ENCODE data around the gene SLFN11.

DNA sequence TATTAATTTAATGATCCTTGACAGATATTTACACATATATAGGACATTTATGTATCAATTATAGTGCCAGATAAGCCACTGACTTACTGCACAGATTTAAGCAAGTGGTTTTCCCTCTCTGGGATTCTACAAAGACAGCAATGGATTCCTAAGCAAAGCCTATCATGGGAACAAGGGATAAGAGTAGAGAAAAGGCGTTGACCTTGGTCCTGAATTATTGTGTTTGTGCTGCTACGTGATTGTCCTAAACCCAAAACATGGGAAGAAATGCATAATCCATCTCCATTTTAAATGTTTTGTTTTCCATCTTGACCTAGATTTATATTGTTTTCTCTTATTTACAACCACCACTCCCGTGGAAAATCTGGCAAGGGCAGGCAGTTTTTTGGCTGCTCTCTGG lies 14.0 kb downstream of the SLFN11 start:
- TF ChIP-seq, protein P1, sequence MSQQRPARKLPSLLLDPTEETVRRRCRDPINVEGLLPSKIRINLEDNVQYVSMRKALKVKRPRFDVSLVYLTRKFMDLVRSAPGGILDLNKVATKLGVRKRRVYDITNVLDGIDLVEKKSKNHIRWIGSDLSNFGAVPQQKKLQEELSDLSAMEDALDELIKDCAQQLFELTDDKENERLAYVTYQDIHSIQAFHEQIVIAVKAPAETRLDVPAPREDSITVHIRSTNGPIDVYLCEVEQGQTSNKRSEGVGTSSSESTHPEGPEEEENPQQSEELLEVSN (IDR thresholded peaks at IDR 0.05) = no peak
- TF ChIP-seq SP1 (IDR thresholded peaks at IDR 0.05; ENCODE audit: low read depth, low read length) = no peak
- TF ChIP-seq, protein P2, sequence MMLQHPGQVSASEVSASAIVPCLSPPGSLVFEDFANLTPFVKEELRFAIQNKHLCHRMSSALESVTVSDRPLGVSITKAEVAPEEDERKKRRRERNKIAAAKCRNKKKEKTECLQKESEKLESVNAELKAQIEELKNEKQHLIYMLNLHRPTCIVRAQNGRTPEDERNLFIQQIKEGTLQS (IDR thresholded peaks at IDR 0.05; ENCODE audit: insufficient read depth, low read depth, low read length) = no peak
- TF ChIP-seq HDAC2 (IDR thresholded peaks at IDR 0.05; ENCODE audit: borderline replicate concordance in 1 of 2, low read depth in 2 of 2, low read length in 2 of 2) = no peak
- TF ChIP-seq, protein P3, sequence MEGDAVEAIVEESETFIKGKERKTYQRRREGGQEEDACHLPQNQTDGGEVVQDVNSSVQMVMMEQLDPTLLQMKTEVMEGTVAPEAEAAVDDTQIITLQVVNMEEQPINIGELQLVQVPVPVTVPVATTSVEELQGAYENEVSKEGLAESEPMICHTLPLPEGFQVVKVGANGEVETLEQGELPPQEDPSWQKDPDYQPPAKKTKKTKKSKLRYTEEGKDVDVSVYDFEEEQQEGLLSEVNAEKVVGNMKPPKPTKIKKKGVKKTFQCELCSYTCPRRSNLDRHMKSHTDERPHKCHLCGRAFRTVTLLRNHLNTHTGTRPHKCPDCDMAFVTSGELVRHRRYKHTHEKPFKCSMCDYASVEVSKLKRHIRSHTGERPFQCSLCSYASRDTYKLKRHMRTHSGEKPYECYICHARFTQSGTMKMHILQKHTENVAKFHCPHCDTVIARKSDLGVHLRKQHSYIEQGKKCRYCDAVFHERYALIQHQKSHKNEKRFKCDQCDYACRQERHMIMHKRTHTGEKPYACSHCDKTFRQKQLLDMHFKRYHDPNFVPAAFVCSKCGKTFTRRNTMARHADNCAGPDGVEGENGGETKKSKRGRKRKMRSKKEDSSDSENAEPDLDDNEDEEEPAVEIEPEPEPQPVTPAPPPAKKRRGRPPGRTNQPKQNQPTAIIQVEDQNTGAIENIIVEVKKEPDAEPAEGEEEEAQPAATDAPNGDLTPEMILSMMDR (IDR thresholded peaks at IDR 0.05; ENCODE audit: control extremely low read depth in 1 of 3, insufficient read depth in 1 of 3, low read depth in 1 of 3, low read length in 3 of 3) = no peak
- TF ChIP-seq CHD2 (IDR thresholded peaks at IDR 0.05; ENCODE audit: low read length) = no peak
- no peak for TF ChIP-seq RNF2 (IDR thresholded peaks at IDR 0.05; ENCODE audit: borderline replicate concordance, low read depth, low read length, missing control alignments, poor library complexity, severe bottlenecking)
- TF ChIP-seq EZH2 (IDR thresholded peaks at IDR 0.05; ENCODE audit: low read depth, low read length, severe bottlenecking) = no peak
- TF ChIP-seq POLR2A (IDR thresholded peaks at IDR 0.05; ENCODE audit: control extremely low read depth in 1 of 2, low read depth in 2 of 2, low read length in 2 of 2) = no peak
- no peak for TF ChIP-seq NRF1 (IDR thresholded peaks at IDR 0.05; ENCODE audit: low read depth, low read length)
- no peak for TF ChIP-seq POLR2AphosphoS5 (IDR thresholded peaks at IDR 0.05; ENCODE audit: low read depth, low read length)
- TF ChIP-seq KDM5A (IDR thresholded peaks at IDR 0.05; ENCODE audit: low read length) = no peak

Data from H1 (cell line).